Stimulated activated naive CD8-positive, alpha-beta T cell treated with anti-CD3 and anti-CD28 coated beads, Interleukin-15, Interleukin-2, amounts not matched to agents 100 U/mL and 50 U/mL, for 24 hours (primary cell): ENCODE data around the gene SATL1.
"Not testable (repeated sequence)": the region's sequence is repeated elsewhere in the genome, so short reads cannot be mapped to it uniquely, and the experiment has no call there.

Experiments
- ATAC-seq: fragments of 150-1000 bp; cut with Tn5 transposase; one replicate; pipeline ENCODE4 v1.10.0; 2021
- DNase-seq: peaks from one replicate; pipeline ENCODE4 v3.0.0; 2021

The SATL1 gene

GRCh38 chrX:85109235-85109634 is 134.3 kb downstream of the SATL1 start:
- ATAC-seq: no peak
- DNase-seq: no peak

GRCh38 chrX:85108165-85108564 is 135.4 kb downstream of the SATL1 start:
- ATAC-seq (no peak), DNase-seq (no peak)

- no peak for ATAC-seq
- no peak for DNase-seq
Observed at GRCh38 chrX:85107407-85107806, 136.2 kb downstream of the SATL1 start.

DNA sequence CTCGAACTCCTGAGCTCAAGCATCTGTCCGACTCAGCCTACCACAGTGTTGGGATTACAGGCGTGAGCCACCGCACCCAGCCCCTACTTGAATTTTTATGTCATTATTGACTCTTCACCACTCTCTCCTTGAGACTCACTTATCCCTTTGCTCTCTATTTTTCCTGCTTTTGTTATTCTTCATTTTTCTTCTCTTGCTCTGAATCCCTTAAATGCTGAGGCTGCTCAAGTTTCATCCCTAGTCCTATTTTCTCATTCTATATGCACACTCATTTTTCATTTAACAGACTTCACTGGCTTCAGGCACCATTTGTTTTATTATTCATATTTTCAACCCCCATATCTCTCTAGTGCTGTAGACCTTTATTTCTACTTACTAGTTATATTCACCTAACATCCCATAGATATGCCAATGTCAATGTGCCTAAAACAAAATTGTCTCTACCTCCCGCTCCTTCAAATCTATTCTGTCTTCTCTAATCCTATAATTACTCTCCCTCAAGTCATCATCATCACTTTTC is 154.2 kb downstream of the SATL1 start:
- no peak for ATAC-seq
- no peak for DNase-seq

GRCh38 chrX:85084770-85085393 is 158.7 kb downstream of the SATL1 start:
- DNase-seq (no peak), ATAC-seq (no peak)

- not testable (repeated sequence) for ATAC-seq, DNase-seq
Observed at GRCh38 chrX:85077247-85077646, 166.3 kb downstream of the SATL1 start.

DNA sequence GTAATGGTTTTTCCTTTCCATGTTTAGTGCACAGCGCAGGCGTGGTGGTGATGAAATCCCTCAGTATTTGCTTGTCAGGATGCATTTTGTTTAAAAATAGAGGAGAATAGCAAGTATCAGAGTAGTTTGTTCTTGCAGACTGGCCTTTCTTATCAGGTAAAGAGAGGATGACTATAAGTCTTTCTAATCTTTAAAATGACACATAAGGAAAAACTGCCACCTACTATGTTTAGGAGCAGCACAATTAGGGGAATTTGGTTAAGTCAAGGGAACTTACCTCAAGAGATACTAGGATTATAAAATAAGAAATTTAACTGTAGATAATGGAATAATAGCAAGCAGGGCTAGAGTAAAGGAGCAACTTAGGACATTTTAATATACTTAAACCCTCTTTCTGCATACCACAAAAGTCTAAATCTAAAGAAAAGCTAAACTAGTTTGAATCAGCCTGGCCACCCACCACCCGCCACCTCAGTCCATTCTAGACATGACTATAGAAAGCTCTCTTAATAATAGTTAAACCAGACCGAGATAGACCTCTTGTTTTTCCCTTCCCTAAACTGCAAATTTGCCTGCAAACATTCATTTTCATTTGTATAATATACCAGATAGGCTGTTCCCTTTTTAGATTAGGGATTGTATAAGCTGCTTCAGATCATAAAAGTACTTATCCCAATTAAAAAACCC is 177.9 kb downstream of the SATL1 start:
- DNase-seq (no peak), ATAC-seq (no peak)

- DNase-seq: no peak
Observed at GRCh38 chrX:85052636-85053343, 190.8 kb downstream of the SATL1 start.

GRCh38 chrX:85052205-85052604 is 191.4 kb downstream of the SATL1 start:
- no peak for DNase-seq

More at GRCh38 chrX:85052636-85053343, 190.8 kb downstream of the SATL1 start:
- peak; percentile 89 for ATAC-seq

DNA sequence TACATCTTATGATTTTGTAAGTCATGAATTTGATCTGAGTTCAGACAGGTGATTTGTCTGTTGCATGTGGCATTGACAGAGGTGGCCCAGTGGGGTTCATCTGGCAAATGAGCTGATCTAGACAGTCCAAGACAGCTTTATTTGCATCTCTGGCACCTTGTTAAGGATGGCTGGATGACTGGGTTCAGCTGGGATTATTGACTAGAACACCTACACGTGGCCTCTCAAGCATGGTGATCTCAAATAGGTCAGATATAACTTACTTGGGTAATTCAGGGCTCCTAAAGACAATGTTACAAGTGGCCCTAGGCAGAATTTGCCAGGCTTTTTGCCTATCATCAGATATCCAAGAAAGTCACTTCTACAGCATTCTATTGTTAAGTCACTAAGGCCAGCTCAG is 192.0 kb downstream of the SATL1 start:
- no peak for DNase-seq
- ATAC-seq: no peak

More at GRCh38 chrX:85052205-85052604, 191.4 kb downstream of the SATL1 start:
- ATAC-seq: peak; percentile 52
